Transverse colon (tissue), 3 donors: ENCODE measurements around the gene POM121.
"Not testable (repeated sequence)": the region's sequence is repeated elsewhere in the genome, so short reads cannot be mapped to it uniquely, and the experiment has no call there.

Experiments
- CTCF ChIP-seq, 5 experiments: fragments of 200-600 bp in 3 of 5; fragments of 450-650 bp in 2 of 5; sonication (generic) in 3 of 5; IDR thresholded peaks; 1 replicate in 2 of 5; 2 replicates in 3 of 5; pipeline ENCODE4 v1.5.1; 2016 to 2017; ENCODE audit warnings: antibody characterized with exemption in 5 of 5, inconsistent platforms in 3 of 5, mild to moderate bottlenecking in 2 of 5, moderate library complexity in 1 of 5
- POLR2A ChIP-seq: fragments of 450-650 bp; IDR thresholded peaks from one replicate; pipeline ENCODE4 v1.6.1; 2016; ENCODE audit warnings: antibody characterized with exemption, mild to moderate bottlenecking, moderate library complexity

- TF ChIP-seq POLR2A; CTCF (IDR thresholded peaks at IDR 0.05): not testable (repeated sequence)
Observed at GRCh38 chr7:72966892-72967291, 42.0 kb downstream of the POM121 start.
